GM20431 (cell line): ENCODE measurements around the gene ZNF646.

Experiments
- in situ Hi-C: fragments of 300-500 bp; cut with MseI, MboI; formaldehyde crosslinking; loops from one replicate; pipeline ENCODE4 v1.15.0; 2020; ENCODE audit warnings: low sequenced_read_pairs; ENCODE audit not compliant: unreplicated experiment

Gene ZNF646, protein sequence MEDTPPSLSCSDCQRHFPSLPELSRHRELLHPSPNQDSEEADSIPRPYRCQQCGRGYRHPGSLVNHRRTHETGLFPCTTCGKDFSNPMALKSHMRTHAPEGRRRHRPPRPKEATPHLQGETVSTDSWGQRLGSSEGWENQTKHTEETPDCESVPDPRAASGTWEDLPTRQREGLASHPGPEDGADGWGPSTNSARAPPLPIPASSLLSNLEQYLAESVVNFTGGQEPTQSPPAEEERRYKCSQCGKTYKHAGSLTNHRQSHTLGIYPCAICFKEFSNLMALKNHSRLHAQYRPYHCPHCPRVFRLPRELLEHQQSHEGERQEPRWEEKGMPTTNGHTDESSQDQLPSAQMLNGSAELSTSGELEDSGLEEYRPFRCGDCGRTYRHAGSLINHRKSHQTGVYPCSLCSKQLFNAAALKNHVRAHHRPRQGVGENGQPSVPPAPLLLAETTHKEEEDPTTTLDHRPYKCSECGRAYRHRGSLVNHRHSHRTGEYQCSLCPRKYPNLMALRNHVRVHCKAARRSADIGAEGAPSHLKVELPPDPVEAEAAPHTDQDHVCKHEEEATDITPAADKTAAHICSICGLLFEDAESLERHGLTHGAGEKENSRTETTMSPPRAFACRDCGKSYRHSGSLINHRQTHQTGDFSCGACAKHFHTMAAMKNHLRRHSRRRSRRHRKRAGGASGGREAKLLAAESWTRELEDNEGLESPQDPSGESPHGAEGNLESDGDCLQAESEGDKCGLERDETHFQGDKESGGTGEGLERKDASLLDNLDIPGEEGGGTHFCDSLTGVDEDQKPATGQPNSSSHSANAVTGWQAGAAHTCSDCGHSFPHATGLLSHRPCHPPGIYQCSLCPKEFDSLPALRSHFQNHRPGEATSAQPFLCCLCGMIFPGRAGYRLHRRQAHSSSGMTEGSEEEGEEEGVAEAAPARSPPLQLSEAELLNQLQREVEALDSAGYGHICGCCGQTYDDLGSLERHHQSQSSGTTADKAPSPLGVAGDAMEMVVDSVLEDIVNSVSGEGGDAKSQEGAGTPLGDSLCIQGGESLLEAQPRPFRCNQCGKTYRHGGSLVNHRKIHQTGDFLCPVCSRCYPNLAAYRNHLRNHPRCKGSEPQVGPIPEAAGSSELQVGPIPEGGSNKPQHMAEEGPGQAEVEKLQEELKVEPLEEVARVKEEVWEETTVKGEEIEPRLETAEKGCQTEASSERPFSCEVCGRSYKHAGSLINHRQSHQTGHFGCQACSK (N-terminal part only)

GRCh38 chr16:31073970-31074813 is at the start of gene ZNF646, which contains the start of gene ZNF668:
ZNF646 (plus strand) TSS chr16:31074422; CDS start chr16:31076325, 1,903 bp downstream.
ZNF668 (minus strand) TSS chr16:31074240; CDS start chr16:31064459, 9,781 bp downstream.
- in situ Hi-C loops: no loop called here

DNA sequence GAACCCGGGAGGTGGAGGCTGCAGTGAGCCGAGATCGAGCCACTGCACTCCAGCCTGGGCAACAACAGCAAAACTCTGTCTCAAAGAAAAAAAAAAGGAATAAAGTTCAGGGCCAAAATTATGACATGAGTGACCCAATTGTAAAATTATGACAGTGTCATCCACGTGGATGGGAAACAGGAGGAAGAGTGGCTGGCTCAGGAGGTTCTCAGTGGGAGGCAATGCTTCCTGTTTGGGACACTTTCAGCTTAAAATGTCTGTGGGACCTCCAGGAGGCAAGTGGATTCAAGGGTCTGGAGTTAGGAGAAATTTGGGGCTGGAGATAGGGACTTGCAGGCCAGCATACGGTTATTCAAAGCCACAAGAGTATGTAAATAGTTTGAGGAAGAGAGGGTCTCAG is 48.9 kb upstream of the ZNF646 start:
- in situ Hi-C loops: no loop called here

DNA sequence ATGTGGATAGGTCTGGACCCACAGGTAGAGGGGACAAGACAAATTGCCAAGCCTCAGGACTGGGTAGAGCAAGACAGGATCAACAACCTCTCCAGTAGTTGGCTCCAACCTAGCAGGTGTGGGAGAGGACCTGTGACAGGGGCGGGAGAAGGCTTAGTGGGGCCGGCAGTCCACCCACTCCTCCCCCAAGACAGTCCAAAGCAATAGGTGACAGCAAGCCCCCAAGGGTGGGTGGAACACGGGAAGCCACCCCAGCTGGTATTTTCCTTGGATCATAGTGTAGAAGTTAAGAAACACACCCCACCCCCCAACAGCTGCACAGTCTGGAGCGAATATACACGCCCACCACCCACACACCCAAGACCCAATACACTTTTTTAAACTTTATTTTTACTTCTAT is 45.0 kb upstream of the ZNF646 start:
- in situ Hi-C loops: no loop called here

DNA sequence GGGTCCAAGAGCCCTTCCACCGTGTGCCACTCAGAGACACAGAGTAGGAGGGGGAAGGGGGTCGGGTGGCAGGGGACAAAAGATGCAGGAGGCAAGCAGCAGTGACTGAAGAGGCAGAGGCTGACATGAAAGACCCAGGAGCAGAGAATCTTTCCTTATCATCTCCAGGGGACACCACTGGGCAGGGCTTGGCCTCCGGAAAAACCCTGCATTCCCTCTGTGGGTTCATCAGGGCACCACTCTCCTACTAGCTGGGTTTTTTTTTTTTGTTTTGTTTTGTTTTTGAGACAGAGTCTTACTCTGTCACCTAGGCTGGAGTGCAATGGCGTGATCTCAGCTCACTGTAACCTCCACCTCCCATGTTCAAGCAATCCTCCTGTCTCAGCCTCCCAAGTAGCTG is 42.9 kb upstream of the ZNF646 start:
- in situ Hi-C loops: no loop called here

DNA sequence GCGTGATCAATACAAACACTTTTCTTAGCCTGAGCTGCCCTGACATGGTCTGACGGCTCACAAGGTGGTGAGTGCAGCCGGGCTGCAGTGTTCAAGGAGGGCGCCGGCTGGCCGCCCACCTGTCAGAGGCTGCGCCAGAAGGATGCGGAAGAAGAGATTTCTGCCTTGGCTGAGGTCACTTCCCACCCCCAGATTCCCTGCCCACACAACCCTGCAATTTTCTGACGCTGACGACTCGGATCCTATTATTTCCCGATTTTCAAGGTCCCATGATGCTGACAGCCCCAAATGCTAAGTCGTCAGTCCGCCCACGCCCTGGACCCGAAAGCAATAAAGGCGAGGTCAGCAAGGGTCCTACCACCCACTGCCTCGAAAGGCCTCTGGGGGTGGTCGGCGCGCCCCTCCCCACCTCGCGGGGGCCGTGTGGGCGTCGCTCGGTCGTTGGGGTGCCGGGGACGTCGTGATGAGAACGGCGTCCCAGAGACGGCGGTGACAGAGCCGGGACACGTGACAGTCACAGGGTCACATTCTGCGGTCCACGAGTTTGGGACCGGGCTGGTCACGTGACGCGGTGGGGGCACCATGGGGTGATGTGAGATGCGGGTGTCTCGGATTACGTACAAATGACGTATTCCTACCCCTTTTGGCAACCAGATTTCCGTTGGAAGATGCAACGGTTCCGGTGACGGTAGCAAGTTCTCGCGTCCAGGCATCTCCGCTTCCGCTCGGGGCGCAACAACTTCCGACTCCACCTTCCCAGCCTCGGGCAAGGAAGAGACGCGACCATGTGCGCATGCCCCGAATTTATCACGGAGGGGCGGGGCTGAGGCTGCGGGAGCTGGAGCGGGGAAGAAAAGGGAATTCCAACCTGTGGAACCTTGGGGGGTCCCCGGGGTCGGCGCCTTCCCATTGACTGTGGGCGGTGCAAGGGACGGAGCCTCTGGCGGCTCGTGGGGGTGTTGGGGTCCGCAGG is 41.2 kb upstream of the ZNF646 start, which contains the start of gene STX4:
Gene STX4 (plus strand): TSS at position 823 of the 973 bp plus-strand sequence. CDS start 248 bp downstream, outside the sequence.
- in situ Hi-C loops: no loop called here

GRCh38 chr16:31033709-31034492 is 40.3 kb upstream of the ZNF646 start:
- in situ Hi-C loops: no loop called here

GRCh38 chr16:31036691-31037090 is 37.5 kb upstream of the ZNF646 start:
- in situ Hi-C loops: no loop called here

- in situ Hi-C loops: no loop called here
These were observed 35.2 kb upstream of the ZNF646 start for GRCh38 chr16:31038993-31039392.

DNA sequence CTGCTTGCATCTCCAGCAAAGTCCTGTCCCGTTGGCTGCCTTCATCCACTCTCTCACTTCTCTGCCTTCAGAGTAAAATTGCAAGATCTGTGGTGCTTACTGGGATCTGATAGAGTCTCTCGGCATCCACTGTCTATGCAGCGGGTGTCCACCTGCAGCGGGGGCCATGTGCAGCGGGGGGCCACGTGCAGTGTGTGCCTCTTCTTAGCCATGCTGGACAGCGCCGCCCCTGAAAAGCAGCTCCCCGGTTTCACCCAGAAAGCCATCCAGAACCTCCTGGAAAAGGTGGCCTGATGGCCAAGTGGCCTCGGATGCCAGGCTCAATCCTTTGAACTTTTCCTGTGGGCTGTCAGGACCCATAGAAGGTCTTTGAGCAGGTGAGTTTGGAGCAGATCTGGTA is 31.4 kb upstream of the ZNF646 start:
- in situ Hi-C loops: no loop called here

- in situ Hi-C loops: no loop called here
These were observed 30.9 kb upstream of the ZNF646 start for GRCh38 chr16:31043352-31043751.

- in situ Hi-C loops: no loop called here
These were observed 30.2 kb upstream of the ZNF646 start for GRCh38 chr16:31043898-31044481.

- in situ Hi-C loops: no loop called here
These were observed 23.8 kb upstream of the ZNF646 start for GRCh38 chr16:31050280-31051030.

- in situ Hi-C loops: no loop called here
These were observed 22.1 kb upstream of the ZNF646 start for GRCh38 chr16:31052114-31052513.

DNA sequence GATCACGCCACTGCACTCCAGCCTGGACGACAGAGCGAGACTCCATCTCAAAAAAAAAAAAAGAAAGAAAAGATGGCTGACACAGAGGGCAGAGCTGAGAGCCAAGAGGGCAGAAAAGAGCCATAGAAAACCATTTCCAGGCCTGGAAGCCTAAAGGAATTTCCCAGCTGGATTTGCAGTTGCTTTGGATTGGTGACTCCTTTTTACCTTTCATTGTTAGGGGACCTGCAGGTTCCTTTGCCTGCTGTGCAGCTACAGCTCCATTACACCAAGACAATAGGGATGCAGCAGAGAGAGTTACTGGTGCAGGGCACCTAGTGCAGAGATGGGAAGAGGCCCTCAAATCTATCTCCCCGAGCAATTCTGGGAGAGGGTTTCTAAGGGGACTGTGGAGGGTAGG is 18.6 kb upstream of the ZNF646 start:
- in situ Hi-C loops: no loop called here

DNA sequence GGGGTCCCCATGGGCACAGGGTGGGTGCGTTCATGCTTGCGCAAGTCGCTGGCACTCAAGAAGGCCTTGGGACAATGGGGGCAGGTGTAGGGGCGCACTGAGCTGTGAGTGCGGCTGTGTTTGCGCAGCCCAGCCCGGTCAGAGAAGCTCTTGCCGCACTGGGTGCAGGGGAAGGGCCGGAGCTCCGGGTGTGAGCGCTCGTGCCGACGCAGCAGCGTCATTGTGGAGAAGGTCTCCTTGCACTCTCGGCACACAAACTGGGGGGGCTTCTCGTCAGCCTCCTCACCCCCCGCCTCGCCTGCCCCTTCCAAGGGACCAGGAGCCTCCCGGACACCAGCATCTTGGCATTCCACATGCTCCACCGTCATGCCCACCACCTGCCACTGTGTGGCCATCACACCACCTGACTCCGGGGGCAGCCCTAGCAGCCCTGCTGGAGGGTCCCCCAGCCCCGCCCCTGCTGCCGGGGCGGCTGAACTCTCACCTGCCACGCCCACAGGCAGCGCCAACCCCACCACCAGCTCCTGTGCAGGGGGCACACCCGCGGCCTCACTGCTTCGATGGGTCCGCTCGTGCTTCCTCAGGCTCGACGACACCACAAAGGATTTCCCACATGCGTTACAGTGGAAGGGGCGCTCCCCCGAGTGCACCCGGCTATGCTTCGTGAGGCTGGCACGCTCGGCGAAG is 13.0 kb upstream of the ZNF646 start:
- in situ Hi-C loops: no loop called here
